ENCODE measurements around the gene PFKFB3.
"Not testable (repeated sequence)": the region's sequence is repeated elsewhere in the genome, so short reads cannot be mapped to it uniquely, and the experiment has no call there.

PFKFB3 gene

GRCh38 chr10:6179078-6179477, 23.7 kb upstream of the PFKFB3 start:
- ATAC-seq, result no peak

GRCh38 chr10:6180480-6181110, 22.1 kb upstream of the PFKFB3 start:
- no peak for ATAC-seq

- no peak for ATAC-seq
Measured at GRCh38 chr10:6181249-6181648, 21.5 kb upstream of the PFKFB3 start.

- ATAC-seq, result no peak
Measured at GRCh38 chr10:6182454-6183098, 20.2 kb upstream of the PFKFB3 start.

- ATAC-seq, result no peak
Measured at GRCh38 chr10:6185039-6185716, 17.6 kb upstream of the PFKFB3 start.

GRCh38 chr10:6186894-6187256, 15.9 kb upstream of the PFKFB3 start:
- no peak for ATAC-seq

GRCh38 chr10:6187278-6187677, 15.5 kb upstream of the PFKFB3 start:
- peak; percentile 70 to 82 for ATAC-seq

GRCh38 chr10:6190033-6190432, 12.7 kb upstream of the PFKFB3 start:
- not testable (repeated sequence) for ATAC-seq

- ATAC-seq, result no peak
Measured at GRCh38 chr10:6191147-6191546, 11.6 kb upstream of the PFKFB3 start.

- no peak for ATAC-seq
Measured at GRCh38 chr10:6191569-6191968, 11.2 kb upstream of the PFKFB3 start.

- not testable (repeated sequence) for ATAC-seq
Measured at GRCh38 chr10:6193342-6193741, 9.4 kb upstream of the PFKFB3 start.

- ATAC-seq, result no peak
Measured at GRCh38 chr10:6194311-6194710, 8.4 kb upstream of the PFKFB3 start.

GRCh38 chr10:6195376-6195775, 7.4 kb upstream of the PFKFB3 start:
- ATAC-seq, result no peak

- ATAC-seq, result no peak
Measured at GRCh38 chr10:6195846-6196245, 6.9 kb upstream of the PFKFB3 start.

GRCh38 chr10:6196524-6196923, 6.2 kb upstream of the PFKFB3 start:
- not testable (repeated sequence) for ATAC-seq

- no peak for ATAC-seq
Measured at GRCh38 chr10:6197321-6197720, 5.4 kb upstream of the PFKFB3 start.

GRCh38 chr10:6198171-6198570, 4.6 kb upstream of the PFKFB3 start:
- ATAC-seq, result no peak

- ATAC-seq, result no peak
Measured at GRCh38 chr10:6199131-6199733, 3.5 kb upstream of the PFKFB3 start.

GRCh38 chr10:6200440-6200733, 2.3 kb upstream of the PFKFB3 start:
- no peak for ATAC-seq

GRCh38 chr10:6200734-6201515, 1.8 kb upstream of the PFKFB3 start:
- ATAC-seq, result no peak

- peak; percentile 70 to 75 for ATAC-seq
Measured at GRCh38 chr10:6201516-6201975, 1.2 kb upstream of the PFKFB3 start.

- ATAC-seq, result no peak
Measured at GRCh38 chr10:6202098-6202683, 541 bp upstream of the PFKFB3 start.
